ENCODE data around the gene HS6ST1.

The HS6ST1 gene

GRCh38 chr2:128292599-128293425 lies 25.9 kb downstream of the HS6ST1 start:
- no peak for TF ChIP-seq CTCF (IDR thresholded peaks at IDR 0.05; ENCODE audit: low read depth, low read length)
- no peak overlapping the region for H3K4me3 ChIP-seq (ENCODE audit: low read depth, low read length)

GRCh38 chr2:128291844-128292598 lies 26.6 kb downstream of the HS6ST1 start:
- no peak for TF ChIP-seq CTCF (IDR thresholded peaks at IDR 0.05; ENCODE audit: low read depth, low read length)
- no peak overlapping the region for H3K4me3 ChIP-seq (ENCODE audit: low read depth, low read length)

GRCh38 chr2:128291161-128291843 lies 27.4 kb downstream of the HS6ST1 start:
- H3K4me3 ChIP-seq (ENCODE audit: low read depth, low read length), result no peak overlapping the region
- TF ChIP-seq CTCF (IDR thresholded peaks at IDR 0.05; ENCODE audit: low read depth, low read length), result no peak

GRCh38 chr2:128290356-128290755 lies 28.3 kb downstream of the HS6ST1 start:
- no peak for TF ChIP-seq CTCF (IDR thresholded peaks at IDR 0.05; ENCODE audit: low read depth, low read length)
- H3K4me3 ChIP-seq (ENCODE audit: low read depth, low read length), result no peak overlapping the region

- no peak overlapping the region for H3K4me3 ChIP-seq (ENCODE audit: low read depth, low read length)
- no peak for TF ChIP-seq CTCF (IDR thresholded peaks at IDR 0.05; ENCODE audit: low read depth, low read length)
Measured at GRCh38 chr2:128289439-128289838, 29.2 kb downstream of the HS6ST1 start.

GRCh38 chr2:128288781-128289180 lies 29.9 kb downstream of the HS6ST1 start:
- TF ChIP-seq CTCF (IDR thresholded peaks at IDR 0.05; ENCODE audit: low read depth, low read length), result no peak
- H3K4me3 ChIP-seq (ENCODE audit: low read depth, low read length), result no peak overlapping the region

Measured in WI38 (cell line).